K562 (cell line): ENCODE measurements around the gene ZDHHC14. TPM values are rescaled to one million over a fixed set of nuclear protein-coding genes. Genes with fewer than 3 reads are reported as not detected.

Source experiments
- ATAC-seq: fragments of 200-7000 bp; cut with Tn5 transposase; 3 replicates; pipeline ENCODE4 v1.9.1; 2020; ENCODE audit warnings: moderate library complexity
- BruUV-seq: library from RNA; stranded (reverse); fragments of 400-500 nt; replicated peaks from 2 replicates; lab custom pipeline; 2021; lab: Mats Ljungman, UMichigan
- CTCF ChIA-PET: fragments of 300-600 bp; formaldehyde crosslinking; extraction: SDS; loops from one replicate; lab custom pipeline; 2021; ENCODE audit warnings: low intra/inter-chr PET ratio; lab: Yijun Ruan, JAX
- POLR2A ChIA-PET: fragments of 300-600, 350-650 bp; sonication (Branson Sonifier 250); formaldehyde crosslinking; extraction: SDS; loops from one replicate; lab custom pipeline; 2021; ENCODE audit warnings: antibody characterized with exemption, inconsistent platforms; lab: Yijun Ruan, JAX
- DNase-seq, 4 experiments: peaks; one replicate each; pipeline versions ENCODE4 v3.0.0 to v3.0.0-alpha.2; 2011 to 2018; ENCODE audit warnings: low spot score in 3 of 4, mixed read lengths in 3 of 4; ENCODE audit errors: extremely low read depth in 1 of 4
- FAIRE-seq: peaks from 2 replicates; lab custom pipeline; 2011; peaks lifted over from hg19 to GRCh38; lab: Jason Lieb, UNC
- H2AFZ ChIP-seq: 2 replicates; pipeline ENCODE4 v1.6.0; 2011; ENCODE audit warnings: low read depth, low read length, control low read depth, inconsistent platforms
- H3K27ac ChIP-seq: fragments of 200-600 bp; 3 replicates; pipeline ENCODE4 v1.8.0; 2011; ENCODE audit warnings: low read depth, mild to moderate bottlenecking, control low read depth, inconsistent platforms, low read length, moderate library complexity, mixed read lengths; ENCODE audit errors: extremely low read depth
- H3K27me3 ChIP-seq, 2 experiments: fragments of 300-600 bp in 1 of 2; 2 replicates in 1 of 2; 3 replicates in 1 of 2; pipeline versions ENCODE4 v1.6.0 to v1.8.0; 2011; ENCODE audit warnings: inconsistent platforms in 2 of 2, low read length in 2 of 2, mild to moderate bottlenecking in 1 of 2, mixed read lengths in 1 of 2, moderate library complexity in 1 of 2; ENCODE audit not compliant: control insufficient read depth in 2 of 2, insufficient read depth in 2 of 2
- H3K36me3 ChIP-seq: fragments of 300-600 bp; 3 replicates; pipeline ENCODE4 v1.8.0; 2011; ENCODE audit warnings: mild to moderate bottlenecking, low read length, inconsistent platforms; ENCODE audit not compliant: control insufficient read depth, insufficient read depth
- H3K4me1 ChIP-seq, 2 experiments: fragments of 200-600 bp in 1 of 2; replicated peaks in 1 of 2; 2 replicates in 1 of 2; 3 replicates in 1 of 2; pipeline versions ENCODE4 v1.5.1 to v1.8.0; 2011; ENCODE audit warnings: inconsistent platforms in 2 of 2, low read length in 2 of 2, mild to moderate bottlenecking in 1 of 2, mixed read lengths in 1 of 2, moderate library complexity in 1 of 2; ENCODE audit not compliant: control insufficient read depth in 2 of 2, insufficient read depth in 2 of 2
- H3K4me2 ChIP-seq: 2 replicates; pipeline ENCODE4 v1.6.1; 2011; ENCODE audit warnings: low read length, control low read depth, inconsistent platforms, mixed read lengths; ENCODE audit not compliant: insufficient read depth
- H3K4me3 ChIP-seq: fragments of 200-600 bp; sonication (generic), shearing (Covaris generic); 2 replicates; pipeline ENCODE4 v1.5.1; 2016; ENCODE audit warnings: control low read depth, inconsistent platforms
- H3K79me2 ChIP-seq: fragments of 200-600 bp; 3 replicates; pipeline ENCODE4 v1.8.0; 2011; ENCODE audit warnings: low read length, inconsistent platforms; ENCODE audit not compliant: control insufficient read depth, insufficient read depth
- H3K9ac ChIP-seq, 2 experiments: 2 replicates each; pipeline versions ENCODE4 v1.6.0 to v1.6.1; 2011; ENCODE audit warnings: low read depth in 2 of 2, low read length in 2 of 2, control low read depth in 1 of 2, inconsistent platforms in 1 of 2, mild to moderate bottlenecking in 1 of 2, mixed read lengths in 1 of 2; ENCODE audit not compliant: insufficient read depth in 1 of 2
- H3K9me1 ChIP-seq: one replicate; pipeline ENCODE4 v1.6.0; 2011; ENCODE audit warnings: inconsistent platforms, mild to moderate bottlenecking, low read length, moderate library complexity; ENCODE audit not compliant: control insufficient read depth, insufficient read depth
- H3K9me3 ChIP-seq: replicated peaks from 2 replicates; pipeline ENCODE4 v1.5.1; 2011; ENCODE audit warnings: low read depth, low read length, inconsistent platforms; ENCODE audit not compliant: control insufficient read depth, insufficient read depth
- H4K20me1 ChIP-seq: replicated peaks from 2 replicates; pipeline ENCODE4 v1.6.1; 2011; ENCODE audit warnings: low read length, inconsistent platforms, mixed read lengths; ENCODE audit not compliant: control insufficient read depth, insufficient read depth
- BRF1 ChIP-seq: IDR thresholded peaks from 3 replicates; pipeline ENCODE4 v1.6.1; 2011; ENCODE audit warnings: borderline replicate concordance, mild to moderate bottlenecking; ENCODE audit not compliant: insufficient read length; ENCODE audit errors: extremely low read depth
- HDAC3 ChIP-seq: fragments of 450-650 bp; IDR thresholded peaks from 2 replicates; pipeline ENCODE4 v1.6.1; 2018; ENCODE audit warnings: borderline replicate concordance, mild to moderate bottlenecking, moderate library complexity; ENCODE audit not compliant: partially characterized antibody
- MEIS2 ChIP-seq: fragments of 450-650 bp; IDR thresholded peaks from 2 replicates; pipeline ENCODE4 v1.6.1; 2014; ENCODE audit warnings: mild to moderate bottlenecking; ENCODE audit not compliant: partially characterized antibody
- PBX2 ChIP-seq, 2 experiments: IDR thresholded peaks in 1 of 2; conservative IDR thresholded peaks in 1 of 2; 2 replicates each; pipeline ENCODE4 v1.6.1; 2016; ENCODE audit warnings: low read depth in 2 of 2, mild to moderate bottlenecking in 1 of 2, missing compliant biosample characterization in 1 of 2, missing genetic modification characterization in 1 of 2, moderate library complexity in 1 of 2
- TFAM ChIP-seq: fragments of 250-450 bp; sonication (Bioruptor Pico); conservative IDR thresholded peaks from 2 replicates; pipeline ENCODE4 v1.5.0; 2021; ENCODE audit warnings: mild to moderate bottlenecking, moderate library complexity
- TRIM24 ChIP-seq, 2 experiments: fragments of 450-650 bp; IDR thresholded peaks; 2 replicates each; pipeline ENCODE4 v1.6.1; 2016
- ZBTB5 ChIP-seq: fragments of 450-650 bp; IDR thresholded peaks from 2 replicates; pipeline ENCODE4 v1.6.1; 2017; ENCODE audit warnings: antibody characterized with exemption
- ZNF609 ChIP-seq: sonication (generic); formaldehyde crosslinking; IDR thresholded peaks from 2 replicates; pipeline ENCODE4 v1.8.1; 2023; ENCODE audit warnings: missing genetic modification reagents, mild to moderate bottlenecking, borderline replicate concordance
- WGBS: fragments of 100-300 bp; shearing (Covaris generic); methylation state at CpG from one replicate; pipeline ENCODE4 v1.1.6; 2016; ENCODE audit warnings: low coverage, mixed read lengths; ENCODE audit not compliant: insufficient coverage; ENCODE audit errors: missing lambda C conversion rate; 5-methylcytosine and 5-hydroxymethylcytosine counted together
- in situ Hi-C: fragments of 300-500 bp; cut with MboI; formaldehyde crosslinking; loops from 4 replicates; pipeline ENCODE4 v1.15.0; 2018; ENCODE audit warnings: inconsistent platforms, mixed read lengths
- intact Hi-C: fragments of 100-400 bp; cut with micrococcal nuclease; formaldehyde crosslinking; loops from 2 replicates; pipeline ENCODE4 v1.14.2; 2022
- polyA plus RNA-seq, 8 experiments: library from polyadenylated mRNA; depleted of rRNA in 4 of 8; stranded (reverse) in 5 of 8; unstranded in 3 of 8; fragments of >200 nt; fragmentation: Nextera tagmentation in 2 of 8; fragmentation: Illumina TruSeq in 1 of 8; extraction: Ambion mirVana in 2 of 8; extraction: Trizol in 1 of 8; gene quantifications; 2 replicates each; pipeline versions ENCODE4 v1.2.1 to v1.2.3, GENCODE V29; 2011 to 2014; ENCODE audit warnings: inconsistent platforms in 1 of 8, missing spikeins in 1 of 8
- total RNA-seq, 7 experiments: library from RNA; depleted of rRNA in 6 of 7; stranded (reverse); fragments of >200 nt in 6 of 7; fragmentation: Illumina TruSeq in 2 of 7; extraction: Trizol in 2 of 7; gene quantifications; 2 replicates each; pipeline versions ENCODE4 v1.2.1 to v1.2.3, GENCODE V29; 2011 to 2021; ENCODE audit warnings: low replicate concordance in 1 of 7
- TF ChIP-seq, protein P1 (sequence below): sonication (generic); formaldehyde crosslinking; IDR thresholded peaks from 2 replicates; pipeline ENCODE4 v1.8.0; 2022; ENCODE audit warnings: mild to moderate bottlenecking, low read depth, missing genetic modification reagents

The ZDHHC14 gene
- total and polyA plus RNA-seq, 9 of the 15 experiments (the other 6 are each of a cell fraction or from before 2014, with no cell fraction given): 0.92 to 23.1 (median 13.8) TPM

GRCh38 chr6:157449610-157450009 is 68.6 kb downstream of the ZDHHC14 start:
- no peaks in the 10 kb centered on the region for H4K20me1 ChIP-seq
- WGBS: 76% methylated on average over 6 of the region's 6 CpGs
- no peak for DNase-seq
- H3K9me3 ChIP-seq: no peaks in the 10 kb centered on the region
- no peak for FAIRE-seq
- no peak overlapping the region for H3K4me2 ChIP-seq
- ChIA-PET POLR2A (no interaction called here), CTCF (no interaction called here)
- H3K27ac ChIP-seq: no peak overlapping the region
- ATAC-seq: no peak
- H3K27me3 ChIP-seq: no peaks in the 10 kb centered on the region
- in situ Hi-C loops: no loop called here
- no TSS peak for BruUV-seq
- intact Hi-C loops: no loop called here
- peaks cover 2 to 4% of the 10 kb centered on the region in 2 experiments; a peak in 3 of 5 replicates for H3K4me1 ChIP-seq
- no peaks in the 10 kb centered on the region for H3K9me1 ChIP-seq
- H3K4me3 ChIP-seq: no peak overlapping the region
- H3K79me2 ChIP-seq: peaks cover 12% of the 10 kb centered on the region; the same call in 2 of the 3 replicates
- H3K36me3 ChIP-seq: no peaks in the 10 kb centered on the region
- H3K9ac ChIP-seq: no peak overlapping the region
- H2AFZ ChIP-seq: no peak overlapping the region
- TF ChIP-seq HDAC3: no peak
- no peak for TF ChIP-seq TRIM24 (IDR thresholded peaks at IDR 0.05)
- TF ChIP-seq ZNF609 (CRISPR knock-in tag): no peak
- TF ChIP-seq, protein P1, sequence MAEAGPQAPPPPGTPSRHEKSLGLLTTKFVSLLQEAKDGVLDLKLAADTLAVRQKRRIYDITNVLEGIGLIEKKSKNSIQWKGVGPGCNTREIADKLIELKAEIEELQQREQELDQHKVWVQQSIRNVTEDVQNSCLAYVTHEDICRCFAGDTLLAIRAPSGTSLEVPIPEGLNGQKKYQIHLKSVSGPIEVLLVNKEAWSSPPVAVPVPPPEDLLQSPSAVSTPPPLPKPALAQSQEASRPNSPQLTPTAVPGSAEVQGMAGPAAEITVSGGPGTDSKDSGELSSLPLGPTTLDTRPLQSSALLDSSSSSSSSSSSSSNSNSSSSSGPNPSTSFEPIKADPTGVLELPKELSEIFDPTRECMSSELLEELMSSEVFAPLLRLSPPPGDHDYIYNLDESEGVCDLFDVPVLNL (CRISPR knock-in tag): no peak
- TF ChIP-seq ZBTB5: no peak
- TF ChIP-seq TFAM: no peak
- no peak for TF ChIP-seq BRF1
- peak; percentile 16 for TF ChIP-seq MEIS2
- no peak for TF ChIP-seq PBX2 (CRISPR knock-in tag; IDR thresholded peaks at IDR 0.05; ENCODE audit: low read depth)
- TF ChIP-seq PBX2 (tag; conservative IDR thresholded peaks at IDR 0.05; ENCODE audit: low read depth): 0 out of 2 replicates have a peak, but pooled peaks have one; percentile 10
